HG03196 (cell line): Measurements from ENCODE around the gene FBXO30.

Experiments used
- ATAC-seq: cut with Tn5 transposase; IDR thresholded peaks from one replicate; pipeline ENCODE4 v1.9.1; 2021; ENCODE audit not compliant: unreplicated experiment

The FBXO30 gene

DNA sequence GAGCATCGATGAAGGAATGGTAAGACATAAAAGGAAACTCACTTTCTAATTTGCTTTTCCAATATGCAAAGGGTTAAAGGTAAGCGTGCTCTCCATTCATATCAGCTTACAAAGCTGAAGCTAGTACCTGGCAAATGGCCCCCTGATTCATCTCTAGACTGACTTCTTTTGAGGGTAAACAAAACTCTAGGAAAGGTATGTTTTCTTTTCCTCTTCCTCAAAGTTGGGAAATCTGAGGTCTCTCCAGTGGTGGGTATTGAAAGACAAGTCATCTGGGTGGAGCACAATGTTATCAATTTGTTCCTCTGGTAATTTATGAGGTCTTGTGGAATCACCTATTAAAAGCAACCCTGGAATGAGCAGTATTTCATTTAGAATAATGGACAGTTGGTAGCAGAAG, 7.9 kb upstream of the FBXO30 start:
- no peak for ATAC-seq

DNA sequence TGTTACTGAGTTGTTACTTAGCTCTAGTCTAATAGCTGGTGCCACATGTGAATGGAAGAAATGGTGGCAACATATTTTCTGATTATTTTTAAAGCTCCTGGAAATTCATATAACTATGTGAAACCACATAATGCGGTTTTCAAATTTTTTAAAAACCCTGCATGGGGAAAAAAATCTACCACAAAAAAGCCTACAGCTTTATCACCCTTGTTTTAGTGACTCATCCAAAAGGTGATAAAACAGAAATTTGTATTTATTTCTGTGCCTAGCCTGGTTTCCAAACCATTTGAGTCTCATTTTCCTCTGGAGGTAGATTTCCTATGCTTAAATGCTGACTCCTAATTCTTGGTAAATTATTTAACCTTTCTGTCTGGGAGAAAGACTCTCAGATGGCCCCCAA, 5.4 kb upstream of the FBXO30 start:
- ATAC-seq = no peak

DNA sequence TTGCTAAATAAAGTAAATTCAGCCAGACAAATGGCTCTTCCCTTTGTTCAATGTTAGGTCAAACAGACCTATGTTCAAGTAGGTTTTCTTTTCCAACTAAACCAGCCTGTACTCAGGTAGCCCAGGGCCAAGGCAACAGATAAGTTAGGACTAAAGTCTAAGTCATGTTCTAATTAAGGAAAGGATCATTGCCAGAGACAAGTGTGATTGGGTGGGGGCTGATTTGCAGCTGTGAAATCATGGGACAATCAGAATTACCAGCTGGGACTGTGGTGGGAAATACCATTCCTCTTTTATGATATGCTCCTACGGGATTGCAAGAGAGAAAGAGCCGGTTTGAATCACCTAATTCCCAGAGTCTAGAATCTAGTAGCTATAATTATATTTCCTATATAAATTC, 4.2 kb upstream of the FBXO30 start:
- ATAC-seq = no peak

DNA sequence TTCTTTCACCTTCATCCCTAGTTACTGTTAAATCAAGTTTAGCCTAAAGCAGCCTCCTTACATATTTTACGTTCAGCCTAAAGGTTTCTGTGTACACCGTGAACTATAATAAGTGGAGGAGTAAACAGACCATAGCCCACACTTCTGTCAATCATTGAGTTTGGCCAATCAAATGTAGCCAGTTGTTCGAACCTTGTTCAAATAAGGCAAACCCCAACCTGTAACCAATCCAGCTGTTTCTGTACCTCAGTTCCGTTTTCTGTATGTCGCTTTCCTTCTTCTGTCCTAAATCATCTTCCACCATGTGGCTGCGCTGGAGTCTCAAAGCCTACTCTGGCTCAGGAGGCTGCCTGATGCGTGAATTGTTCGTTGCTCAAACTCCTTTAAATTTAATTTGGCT, 1.8 kb upstream of the FBXO30 start:
- no peak for ATAC-seq

DNA sequence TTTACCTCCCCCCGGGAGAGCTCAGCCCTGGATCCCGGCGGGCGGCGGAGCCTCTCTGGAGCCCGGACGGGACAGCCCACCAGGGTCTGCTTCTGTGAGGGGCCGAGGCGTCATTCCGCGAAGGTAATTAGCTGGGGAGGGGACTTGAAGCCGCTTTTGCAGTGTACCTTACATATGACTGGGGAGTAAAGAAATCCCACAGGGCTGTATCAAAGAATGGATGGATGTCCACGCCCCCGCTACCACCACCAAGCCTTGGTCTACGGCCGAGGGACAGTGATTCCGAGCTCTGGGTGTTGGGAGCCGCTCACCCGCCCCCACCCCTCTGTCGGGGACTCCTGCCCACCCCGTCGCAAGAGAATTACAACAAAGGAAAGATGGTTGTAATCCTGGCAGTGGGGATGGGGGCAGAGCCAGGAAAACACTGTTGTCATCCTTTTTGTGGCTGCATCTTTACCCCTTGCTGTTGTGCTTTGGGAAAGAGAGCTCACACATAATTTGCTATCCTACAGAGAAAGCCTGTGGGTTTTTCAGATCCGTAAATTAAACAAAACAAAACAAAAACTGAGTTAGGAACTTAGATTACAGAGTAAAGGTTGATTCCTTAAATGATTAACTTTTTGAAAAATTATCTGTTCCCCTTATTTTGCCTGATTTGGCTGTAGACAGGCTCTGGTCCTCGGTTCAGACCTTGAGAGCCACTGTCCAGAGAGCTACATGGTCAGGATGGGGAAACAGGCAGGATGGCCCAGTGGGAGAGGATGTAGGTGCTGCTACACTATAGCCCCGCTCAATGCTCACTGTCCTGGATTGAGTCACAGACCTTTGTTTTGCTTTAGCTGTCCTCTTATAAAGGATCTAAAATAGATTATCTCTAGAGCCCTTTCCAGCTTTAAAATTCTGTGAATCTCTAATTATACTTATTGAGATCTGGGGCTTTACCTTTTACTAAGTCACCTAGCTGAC, 997 bp upstream of the FBXO30 start:
- ATAC-seq = peak; percentile 6

DNA sequence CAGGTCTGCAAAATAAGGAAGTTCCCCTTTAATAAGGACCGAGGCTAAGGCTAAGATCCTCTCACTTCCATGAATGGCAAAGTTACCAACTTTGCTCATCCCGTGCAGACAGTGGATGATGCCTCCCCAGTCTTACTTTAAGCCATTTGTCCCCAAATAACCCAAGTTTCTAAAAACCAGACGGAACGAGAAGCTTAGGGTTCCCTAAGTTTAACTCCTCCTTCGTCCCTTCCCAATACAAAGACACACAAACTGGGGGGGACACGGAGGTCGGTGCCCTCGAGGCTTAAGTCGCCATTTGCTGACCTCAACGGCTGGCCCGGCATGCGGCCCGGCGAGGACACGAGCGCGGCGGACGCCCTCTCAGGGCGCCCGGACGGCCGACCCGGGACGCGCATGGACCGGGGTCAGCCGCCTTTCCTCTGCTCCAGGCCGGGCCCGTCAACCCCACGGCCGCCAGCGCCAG, 527 bp downstream of the FBXO30 start:
- ATAC-seq = peak; percentile 20

DNA sequence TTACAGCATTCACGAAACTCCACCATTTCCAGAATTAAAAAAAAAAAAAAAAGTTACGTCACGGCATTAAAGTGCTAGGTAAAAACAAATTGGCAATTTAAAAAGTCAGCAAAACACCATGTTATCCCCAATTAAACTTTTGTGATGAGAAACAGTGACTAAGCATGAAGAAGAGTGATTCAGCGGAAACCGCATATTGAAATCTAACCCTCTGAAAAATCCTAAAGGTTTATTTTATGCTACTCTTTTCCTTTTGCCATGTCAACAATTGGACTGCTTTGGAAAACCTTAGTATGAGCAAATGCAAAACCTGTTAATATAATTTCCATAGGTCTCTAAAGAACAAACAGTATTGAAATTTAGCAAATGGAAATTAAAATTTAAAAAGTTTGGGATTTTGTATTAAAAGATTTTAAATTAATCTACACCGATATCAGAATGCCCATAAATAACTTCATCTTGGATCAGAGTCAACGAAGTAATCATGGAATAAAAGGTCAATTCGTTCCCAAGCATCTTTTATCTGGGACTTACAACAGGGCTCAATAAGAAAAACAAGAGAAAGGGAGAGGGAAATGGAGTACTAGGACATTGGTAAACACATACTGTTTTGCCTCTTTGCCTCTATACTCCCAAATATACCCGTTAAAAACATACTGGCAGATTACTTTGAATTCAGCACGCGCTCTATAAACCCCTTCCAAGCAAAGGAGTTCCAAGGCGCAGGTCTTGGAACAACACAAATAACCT, 1.1 kb downstream of the FBXO30 start:
- no peak for ATAC-seq

DNA sequence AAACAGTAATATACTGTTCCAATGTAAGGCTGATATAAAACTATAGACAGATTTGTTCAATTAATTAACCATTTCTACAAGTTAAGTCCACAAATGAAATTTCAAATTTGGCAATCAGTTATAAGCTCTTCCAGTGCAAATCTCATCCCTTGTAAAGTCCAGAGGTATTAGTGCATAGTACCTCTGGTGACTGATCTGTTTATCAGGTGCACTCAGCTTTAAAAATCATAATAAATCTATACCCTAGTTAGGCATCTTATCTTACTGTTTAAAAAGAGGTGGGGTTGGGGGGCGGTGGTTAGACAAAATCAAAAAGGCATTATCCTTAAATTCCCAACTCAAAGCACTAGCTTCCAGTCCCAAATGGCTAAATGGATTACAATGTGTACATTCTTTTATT, 2.9 kb downstream of the FBXO30 start:
- no peak for ATAC-seq

DNA sequence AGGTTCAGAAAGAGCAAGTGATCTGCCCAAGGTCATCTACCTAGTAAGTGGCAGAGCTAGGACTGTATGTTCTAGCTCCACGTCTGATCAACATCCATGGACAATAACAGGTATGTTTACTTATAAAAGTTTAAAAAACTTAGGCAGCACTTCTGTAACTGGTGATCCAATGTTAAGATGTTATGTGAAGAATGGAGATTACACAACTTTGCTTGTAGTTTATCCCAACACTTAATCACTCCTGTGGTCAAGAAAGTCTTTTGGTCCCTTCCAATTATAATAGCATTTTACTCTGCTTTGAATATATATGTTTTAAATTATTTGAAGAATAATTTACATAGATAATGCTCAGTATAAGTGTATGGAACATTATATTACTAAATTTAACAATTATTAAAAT, 4.8 kb downstream of the FBXO30 start:
- no peak for ATAC-seq

DNA sequence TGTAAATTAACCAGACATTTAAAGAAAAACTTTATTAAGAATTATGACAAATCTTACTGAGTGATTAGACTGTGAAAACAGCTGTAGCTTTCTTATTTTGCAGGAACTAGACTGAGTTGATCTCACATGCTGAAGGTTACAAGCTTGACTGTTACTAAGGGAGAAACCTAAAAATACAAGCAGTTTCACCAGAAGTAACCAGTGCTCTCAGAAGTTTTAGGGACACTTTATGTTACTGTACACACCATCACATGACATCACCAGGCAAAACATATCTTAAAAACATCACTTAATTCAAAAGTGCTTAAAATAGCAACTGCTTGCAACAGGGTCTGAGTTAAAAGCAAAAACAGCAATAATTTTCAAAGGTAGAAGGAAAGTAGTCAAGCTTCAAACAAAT, 5.4 kb downstream of the FBXO30 start:
- ATAC-seq = peak; percentile 72

DNA sequence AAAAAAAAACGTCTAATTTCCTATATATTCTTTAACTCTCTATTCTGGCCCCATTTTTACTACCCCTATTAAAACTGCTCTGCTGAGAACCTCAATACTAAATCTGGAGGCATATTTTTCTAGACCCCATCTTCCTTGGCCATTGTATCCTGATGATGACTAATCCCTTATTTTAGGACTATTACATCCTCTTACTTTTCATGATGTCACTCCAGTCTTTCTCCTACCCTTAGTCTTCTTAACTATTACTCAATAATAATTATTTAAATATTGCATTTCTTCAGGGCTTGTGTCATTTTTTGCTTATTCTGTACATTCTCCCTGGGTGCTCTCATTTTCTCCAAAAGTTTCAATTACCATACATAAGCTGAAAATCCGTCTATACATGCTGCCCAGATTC, 6.4 kb downstream of the FBXO30 start:
- ATAC-seq = no peak

DNA sequence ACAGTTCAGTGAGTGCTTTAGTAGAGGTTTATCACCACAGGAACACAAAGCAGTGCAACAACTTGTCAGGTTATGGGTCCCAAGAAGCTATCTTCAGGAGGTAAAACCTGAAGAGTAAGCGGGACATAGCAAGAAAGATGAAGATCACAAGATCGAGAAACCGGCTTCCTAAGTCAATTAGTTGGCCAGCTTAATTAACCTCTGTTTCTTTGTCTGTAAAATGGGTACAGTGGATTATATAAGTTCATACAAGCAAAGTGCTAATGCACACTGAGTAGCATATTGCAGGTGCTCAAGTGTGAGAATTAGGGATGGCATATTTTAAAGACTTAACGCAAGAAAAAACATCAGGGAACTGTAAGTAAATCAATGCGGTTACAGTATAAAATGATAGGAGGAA, 12.5 kb downstream of the FBXO30 start:
- no peak for ATAC-seq

DNA sequence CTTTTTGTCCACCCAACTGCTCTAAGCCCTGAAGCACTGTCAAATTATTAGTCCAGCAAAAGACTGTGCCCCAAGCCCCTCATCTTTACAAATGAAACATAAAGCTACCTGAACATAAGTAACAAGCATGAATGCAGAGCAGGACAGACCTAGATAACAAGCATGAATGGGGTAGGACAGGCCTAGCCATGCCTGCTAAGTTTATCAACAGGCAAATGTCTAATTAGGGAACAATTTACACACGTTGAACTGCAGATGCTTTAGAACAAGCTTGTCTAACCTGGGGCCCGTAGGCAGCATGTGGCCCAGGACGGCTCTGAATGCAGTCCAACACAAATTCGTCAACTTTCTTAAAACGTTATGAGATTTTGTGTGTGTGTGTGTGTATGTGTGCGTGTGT, 13.6 kb downstream of the FBXO30 start:
- ATAC-seq = no peak

DNA sequence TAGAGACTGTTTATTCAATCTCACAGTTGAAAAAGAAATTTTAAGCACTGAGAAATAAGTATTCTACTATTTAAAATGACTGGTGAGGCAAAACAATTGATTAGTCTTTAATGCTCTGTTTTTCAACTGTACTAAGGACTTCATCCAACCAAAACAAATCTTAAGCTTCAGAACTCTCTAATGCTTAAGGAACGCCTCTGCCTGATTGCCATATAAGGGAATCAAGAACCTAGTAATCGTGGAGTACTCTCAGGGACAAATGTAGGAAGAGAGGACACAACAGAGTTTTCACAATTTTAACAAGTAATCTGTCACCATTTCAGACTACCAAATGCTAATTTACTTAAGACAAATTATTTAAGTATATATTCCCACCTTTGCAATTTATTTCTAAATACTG, 16.1 kb downstream of the FBXO30 start:
- ATAC-seq = no peak

DNA sequence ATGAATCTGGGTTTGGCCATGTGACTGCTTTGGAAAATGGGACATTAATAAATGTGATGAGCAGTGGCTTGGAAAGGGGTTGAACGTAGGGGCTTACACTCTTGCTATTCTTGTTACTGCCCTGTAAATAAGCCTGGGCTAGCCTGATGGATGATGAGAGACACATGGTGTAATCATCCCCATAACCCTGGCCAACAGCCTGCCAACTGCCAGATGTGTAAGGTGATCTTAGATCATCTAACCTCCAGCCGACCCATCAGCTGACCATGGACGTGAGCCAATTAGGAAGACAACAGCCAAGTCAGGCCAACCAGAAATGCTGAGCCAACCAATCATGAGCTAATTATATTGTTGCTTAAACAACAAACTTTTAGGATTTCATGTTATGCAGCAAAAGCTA, 25.2 kb downstream of the FBXO30 start:
- no peak for ATAC-seq

DNA sequence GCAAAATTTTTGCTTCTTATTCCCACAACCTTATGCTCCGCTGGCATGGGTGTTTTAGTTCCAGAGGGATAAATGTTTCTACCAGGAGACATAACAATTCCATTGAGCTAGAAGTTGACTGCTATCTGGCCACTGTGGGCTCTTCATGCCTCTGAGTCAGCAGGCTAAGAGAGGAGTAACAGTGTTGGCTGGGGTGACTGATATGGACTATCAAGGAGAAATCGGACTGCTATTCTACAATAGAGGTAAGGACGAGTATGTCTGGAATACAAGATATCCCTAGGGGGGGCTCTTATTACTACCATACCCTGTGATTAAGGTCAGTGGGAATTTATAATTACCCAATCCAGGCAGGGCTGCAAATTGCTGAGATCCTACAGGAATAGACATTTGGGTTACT, 26.9 kb downstream of the FBXO30 start:
- ATAC-seq = no peak

DNA sequence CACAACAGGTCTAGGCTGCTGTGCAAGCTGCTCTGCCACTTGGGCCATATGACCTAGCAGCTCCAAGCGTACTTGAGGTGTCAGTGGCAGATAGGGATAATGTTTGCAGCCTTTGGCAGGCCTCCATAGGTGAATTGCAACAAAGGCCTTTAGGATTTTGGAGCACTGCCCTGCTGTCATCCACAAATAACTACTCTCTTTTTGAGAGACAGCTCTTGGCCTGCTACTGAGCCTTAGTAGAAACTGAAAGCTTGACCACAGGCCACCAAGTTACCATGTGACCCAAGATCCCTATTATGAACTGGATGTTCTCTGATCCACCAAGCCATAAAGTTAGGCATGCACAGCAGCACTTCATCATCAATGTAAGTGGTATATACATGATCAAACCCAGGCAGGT, 29.9 kb downstream of the FBXO30 start:
- peak; percentile 77 for ATAC-seq

DNA sequence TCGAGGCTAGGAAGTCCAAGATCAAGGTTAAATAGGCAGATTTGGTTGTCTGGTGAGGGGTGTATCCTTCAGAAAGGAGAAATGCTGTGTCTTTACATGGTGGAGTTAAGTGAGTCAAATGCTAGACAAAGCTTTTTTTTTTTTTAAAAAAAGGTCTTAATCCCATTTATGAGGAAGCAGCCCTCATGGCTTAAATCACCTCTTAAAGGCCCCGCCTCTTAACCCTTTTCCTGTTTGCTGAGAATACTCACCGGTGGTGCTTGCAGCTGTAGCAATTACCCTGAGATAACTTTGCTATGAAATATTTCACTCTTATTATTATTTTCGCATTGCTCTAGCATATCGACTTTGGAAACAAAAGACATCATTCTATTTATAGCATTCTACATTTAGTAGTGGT, 30.8 kb downstream of the FBXO30 start:
- no peak for ATAC-seq

DNA sequence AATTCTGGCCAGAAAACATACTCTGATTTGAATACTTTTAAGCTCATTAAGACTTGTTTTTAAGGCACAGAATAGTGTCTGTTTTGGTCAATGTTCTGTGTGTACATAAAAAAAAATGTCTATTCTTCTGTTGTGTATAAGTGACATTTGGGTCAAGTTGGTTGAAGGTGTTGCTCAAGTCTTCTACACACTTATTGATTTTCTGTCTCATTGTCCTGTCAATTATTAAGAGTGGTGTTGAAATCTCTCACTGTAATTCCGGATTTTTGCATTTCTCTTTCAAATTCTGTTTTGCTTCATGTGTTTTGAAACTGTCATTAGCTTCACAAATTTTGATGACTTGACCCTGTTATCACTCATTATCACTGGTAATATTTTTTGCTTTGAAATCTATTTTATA, 41.7 kb downstream of the FBXO30 start:
- no peak for ATAC-seq

DNA sequence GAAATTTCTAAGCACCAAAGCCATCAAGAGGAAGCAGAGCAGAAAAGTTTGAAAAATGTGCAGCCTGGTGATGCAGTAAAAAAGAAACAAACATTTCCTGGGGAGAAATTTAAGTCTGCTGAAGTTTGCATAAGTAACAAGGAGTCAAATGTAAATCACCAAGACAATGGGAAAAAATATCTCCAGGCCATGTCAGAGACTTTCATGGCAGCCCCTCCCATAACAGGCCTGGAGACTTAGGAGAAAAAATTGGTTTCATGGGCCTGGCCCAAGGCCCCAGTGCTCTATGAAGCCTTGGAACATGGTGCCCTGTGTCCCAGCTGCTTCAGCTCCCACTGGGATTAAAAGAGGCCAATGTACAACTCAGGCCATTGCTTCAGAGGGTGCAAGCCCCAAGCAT, 49.1 kb downstream of the FBXO30 start:
- no peak for ATAC-seq

DNA sequence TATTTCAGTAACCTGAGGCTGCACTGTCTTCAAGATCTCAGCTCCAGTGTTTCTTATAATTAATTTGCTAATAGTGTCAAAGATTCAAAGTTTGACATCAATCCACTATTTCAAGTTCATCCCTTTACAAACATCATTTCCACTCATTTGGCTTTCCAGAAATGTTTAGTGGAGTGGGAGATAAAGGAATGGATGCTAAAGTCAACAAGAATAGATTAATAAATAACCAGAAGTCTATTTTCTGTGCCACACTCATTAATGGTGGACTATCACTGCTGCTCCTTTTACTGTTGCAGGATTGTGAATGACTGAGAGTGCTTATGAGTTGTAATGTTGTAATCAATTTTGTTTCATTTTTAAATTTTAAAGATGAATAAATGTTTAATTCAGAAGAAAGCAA, 50.9 kb downstream of the FBXO30 start:
- no peak for ATAC-seq

DNA sequence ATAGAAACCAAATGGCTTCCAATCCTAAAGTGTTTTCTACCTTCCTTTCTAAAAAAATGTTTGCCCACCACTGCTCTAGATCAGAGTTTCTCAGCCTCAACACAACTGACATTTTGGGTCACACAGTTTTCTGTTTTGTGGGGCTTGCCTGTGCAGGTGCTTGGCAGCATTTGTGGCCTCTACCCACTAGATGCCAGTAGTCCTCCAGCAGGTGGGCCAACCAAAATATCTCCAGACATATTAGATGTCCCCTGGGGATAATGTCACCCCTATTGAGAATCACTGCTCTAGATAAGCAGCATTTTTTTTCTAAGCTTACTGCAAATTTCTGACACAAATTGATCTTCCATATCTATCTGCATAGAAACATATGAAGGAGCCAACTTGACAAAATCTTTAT, 53.0 kb downstream of the FBXO30 start:
- peak; percentile 72 for ATAC-seq
